Activated CD4-positive, alpha-beta T cell treated with anti-CD3 and anti-CD28 coated beads for 4 hours (primary cell): ENCODE results near the gene COP1.
"Not testable (repeated sequence)": the region's sequence is repeated elsewhere in the genome, so short reads cannot be mapped to it uniquely, and the experiment has no call there.

Source experiments
- DNase-seq, 2 donors: peaks; one replicate each; pipeline ENCODE4 v3.0.0-alpha.2; 2020

COP1 gene

GRCh38 chr1:176032040-176032645 is 174.9 kb downstream of the COP1 start:
- no peak for DNase-seq

GRCh38 chr1:176029609-176030008 is 177.5 kb downstream of the COP1 start:
- no peak for DNase-seq

DNA sequence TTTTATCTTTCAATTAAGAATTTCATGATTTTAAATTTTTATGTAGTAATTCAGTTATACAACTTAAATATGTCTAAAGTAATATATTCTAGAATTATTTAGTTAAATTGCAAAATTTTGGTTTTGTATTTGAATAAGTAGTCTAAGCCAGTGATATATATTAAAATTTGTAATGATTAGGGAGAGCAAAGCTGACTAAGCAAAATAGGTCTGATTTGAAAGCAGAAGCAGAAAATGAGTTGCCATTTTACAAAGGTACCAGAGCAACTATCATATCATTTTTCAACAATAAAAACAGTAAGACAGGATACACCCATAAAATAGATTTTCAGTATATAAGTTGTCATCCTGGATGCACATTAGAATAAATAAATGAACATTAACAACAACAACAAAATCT is 177.9 kb downstream of the COP1 start:
- DNase-seq, result no peak

- DNase-seq, result not testable (repeated sequence)
These were observed 179.2 kb downstream of the COP1 start for GRCh38 chr1:176027934-176028333.

- DNase-seq, result no peak
These were observed 184.5 kb downstream of the COP1 start for GRCh38 chr1:176022574-176022973.

GRCh38 chr1:176017722-176018121 is 189.4 kb downstream of the COP1 start:
- no peak for DNase-seq

DNA sequence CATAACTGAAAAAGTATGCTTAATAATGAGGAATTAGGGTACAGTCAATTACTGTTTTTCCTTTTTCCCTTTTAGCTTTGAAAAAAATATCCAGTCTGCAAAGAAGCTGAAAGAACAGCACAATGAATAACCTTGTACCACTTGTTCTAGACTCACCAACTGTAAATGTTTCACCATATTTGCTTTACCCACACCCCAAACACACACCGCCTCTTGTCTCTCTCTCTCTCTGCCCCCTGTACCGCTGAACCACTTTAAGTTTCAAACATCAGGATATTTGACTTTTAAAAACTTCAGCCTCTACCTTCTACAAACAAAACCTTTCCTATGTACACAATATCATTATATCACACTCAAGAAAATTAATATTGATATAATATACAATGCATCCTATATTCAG is 197.1 kb downstream of the COP1 start:
- no peak for DNase-seq

- not testable (repeated sequence) for DNase-seq
These were observed 199.2 kb downstream of the COP1 start for GRCh38 chr1:176007756-176008389.

- not testable (repeated sequence) for DNase-seq
These were observed 212.4 kb downstream of the COP1 start for GRCh38 chr1:175994660-175995059.

DNA sequence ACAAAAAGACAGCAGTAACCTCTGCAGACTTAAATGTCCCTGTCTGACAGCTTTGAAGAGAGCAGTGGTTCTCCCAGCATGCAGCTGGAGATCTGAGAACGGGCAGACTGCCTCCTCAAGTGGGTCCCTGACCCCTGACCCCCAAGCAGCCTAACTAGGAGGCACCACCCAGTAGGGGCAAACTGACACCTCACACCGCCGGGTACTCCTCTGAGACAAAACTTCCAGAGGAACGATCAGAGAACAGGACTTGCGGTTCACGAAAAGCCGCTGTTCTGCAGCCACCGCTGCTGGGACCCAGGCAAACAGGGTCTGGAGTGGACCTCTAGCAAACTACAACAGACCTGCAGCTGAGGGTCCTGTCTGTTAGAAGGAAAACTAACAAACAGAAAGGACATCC is 214.3 kb downstream of the COP1 start:
- not testable (repeated sequence) for DNase-seq

GRCh38 chr1:175992202-175992601 is 214.9 kb downstream of the COP1 start:
- DNase-seq, result not testable (repeated sequence)

GRCh38 chr1:175984813-175985212 is 222.3 kb downstream of the COP1 start:
- DNase-seq, result no peak

GRCh38 chr1:175984057-175984812 is 222.9 kb downstream of the COP1 start:
- no peak for DNase-seq

DNA sequence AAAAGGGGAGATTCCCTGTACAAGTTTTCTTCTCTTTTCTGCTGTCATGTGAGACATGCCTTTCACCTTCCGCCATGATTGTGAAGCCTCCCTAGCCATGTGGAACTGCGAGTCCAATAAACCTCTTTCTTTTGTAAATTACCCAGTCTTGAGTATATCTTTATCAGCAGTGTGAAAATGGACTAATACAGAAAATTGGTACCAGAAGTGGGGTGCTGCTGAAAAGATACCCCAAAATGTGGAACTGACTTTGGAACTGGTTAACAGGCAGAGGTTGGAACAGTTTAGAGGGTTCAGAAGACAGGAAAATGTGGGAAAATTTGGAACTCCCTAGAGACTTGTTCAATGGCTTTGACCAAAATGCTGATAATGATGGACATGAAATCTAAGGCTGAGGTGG is 223.7 kb downstream of the COP1 start:
- not testable (repeated sequence) for DNase-seq

DNA sequence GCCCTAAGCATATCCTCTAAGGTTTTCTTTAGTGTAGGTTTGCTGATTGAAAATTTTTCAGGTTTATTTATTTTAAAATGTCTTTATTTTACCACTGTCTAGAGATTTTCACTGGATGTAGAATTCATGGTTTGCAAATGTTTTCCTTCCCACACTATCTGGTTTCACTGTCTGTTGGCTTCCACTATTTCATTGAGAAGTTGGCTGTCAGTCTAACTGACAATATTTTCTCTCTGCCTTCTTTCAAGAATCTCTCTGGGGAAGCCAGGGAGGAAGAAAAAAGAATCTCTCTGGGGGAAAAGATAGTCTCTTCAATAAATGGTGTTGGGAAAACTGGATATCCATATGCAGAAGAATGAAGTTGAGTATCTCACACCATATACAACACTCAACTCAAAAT is 226.0 kb downstream of the COP1 start:
- DNase-seq, result no peak

DNA sequence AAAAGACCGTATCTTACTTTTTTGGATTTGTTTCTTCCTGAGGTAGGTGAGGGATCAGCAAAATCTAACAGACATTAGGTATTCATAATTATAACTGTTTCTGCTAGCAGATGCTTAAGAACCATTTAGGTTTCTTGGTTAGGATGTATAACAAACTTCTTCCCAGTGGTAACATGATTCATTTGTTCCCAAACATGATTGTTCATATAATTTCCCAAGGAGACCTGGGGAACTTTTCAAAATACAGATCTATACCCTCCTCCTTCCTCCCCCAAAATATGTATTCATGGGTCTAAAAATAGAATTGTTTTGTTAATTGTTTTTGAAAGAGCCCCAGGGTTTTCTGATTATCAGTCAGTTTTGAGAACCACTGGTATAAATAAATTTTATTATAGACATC is 228.2 kb downstream of the COP1 start:
- DNase-seq, result no peak

DNA sequence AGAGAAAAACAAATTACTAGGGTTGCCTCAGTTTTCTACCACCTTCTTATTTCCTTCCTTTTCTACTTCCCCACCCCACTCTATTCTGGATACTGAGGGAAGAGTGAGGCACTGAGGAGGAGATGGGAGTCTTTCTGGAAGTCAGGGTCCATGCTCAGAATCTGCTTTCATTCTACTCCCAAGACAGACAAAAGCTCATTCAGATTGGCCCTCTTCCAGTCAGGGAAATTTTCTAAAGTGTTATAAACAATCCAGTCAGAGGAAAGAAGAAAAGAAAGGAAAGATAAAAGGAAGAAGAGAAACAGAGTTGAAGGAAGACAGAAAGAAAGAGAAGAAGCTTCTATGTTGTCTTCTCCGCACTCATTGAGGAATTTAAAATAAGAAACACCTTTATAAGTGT is 228.6 kb downstream of the COP1 start:
- DNase-seq, result no peak

DNA sequence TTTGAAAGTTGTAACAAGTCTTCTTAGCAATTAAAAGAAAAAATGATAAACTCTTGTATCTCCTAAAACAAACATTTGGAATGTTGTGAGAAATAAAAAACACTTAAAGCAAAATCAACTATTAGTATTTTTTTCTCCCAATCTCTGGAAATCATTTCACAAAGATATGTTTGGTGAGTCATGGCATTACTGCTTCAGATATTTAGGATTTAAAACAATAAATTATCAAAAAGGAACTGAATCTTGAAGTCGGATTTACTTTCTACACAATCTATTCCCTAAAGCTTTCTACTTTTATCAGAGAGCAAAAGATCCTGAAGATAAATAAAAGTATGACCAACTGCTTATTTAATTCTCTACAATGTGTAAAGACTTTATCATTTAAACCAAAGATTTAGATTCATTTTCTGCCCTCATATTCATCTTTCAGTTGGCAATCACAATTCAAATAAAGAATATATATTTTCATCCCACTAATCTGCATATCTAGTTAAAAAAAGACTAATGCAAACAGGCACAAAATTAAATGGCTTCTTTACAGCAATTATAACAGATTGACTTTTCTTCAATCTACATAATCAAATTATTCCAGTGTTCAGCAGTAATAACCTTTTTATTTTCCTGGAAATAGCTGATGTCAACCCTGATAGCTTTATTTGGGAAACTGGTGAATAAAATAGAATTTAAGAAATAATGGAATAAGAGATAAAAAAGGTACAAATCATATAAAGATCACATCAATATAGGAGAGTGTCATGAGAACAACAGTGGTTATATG is 230.0 kb downstream of the COP1 start:
- DNase-seq, result no peak

DNA sequence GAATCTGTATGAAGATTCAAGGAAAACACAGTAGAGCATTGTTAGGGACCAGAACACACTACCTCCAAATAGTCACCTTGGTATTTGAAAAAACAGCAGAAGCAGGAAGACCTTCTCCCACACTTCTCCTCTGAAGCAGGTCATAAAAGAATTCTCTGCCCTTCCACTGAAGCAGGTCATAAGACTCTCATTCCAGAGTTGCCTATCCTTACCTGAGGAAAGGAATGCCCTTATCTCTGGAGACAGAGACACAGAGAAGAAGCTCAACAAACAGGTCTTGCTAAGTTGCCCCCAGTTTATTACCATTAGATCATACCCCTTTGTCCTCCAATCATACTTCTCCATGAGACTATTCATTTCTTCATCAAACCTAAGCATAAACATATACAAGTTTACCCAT is 237.9 kb downstream of the COP1 start:
- DNase-seq, result no peak

- no peak for DNase-seq
These were observed 238.5 kb downstream of the COP1 start for GRCh38 chr1:175968486-175969172.

DNA sequence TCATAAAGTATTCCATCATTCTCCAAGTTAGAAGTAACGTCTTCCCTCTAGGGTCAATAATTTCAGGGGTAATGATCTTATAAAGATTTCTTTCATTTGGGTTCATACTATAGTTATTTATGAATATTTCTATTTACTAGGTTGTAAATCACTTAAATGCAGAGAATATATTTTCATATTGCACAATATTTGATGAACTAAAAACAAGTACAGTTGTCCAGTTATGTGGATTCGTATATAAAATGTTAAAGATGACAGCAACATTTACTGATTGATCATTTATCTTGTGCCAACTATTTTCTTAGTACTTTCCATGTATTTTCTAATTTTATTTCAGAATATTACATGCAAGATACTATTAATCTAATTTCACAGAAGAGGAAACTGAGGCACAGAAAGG is 243.3 kb downstream of the COP1 start:
- DNase-seq, result no peak

DNA sequence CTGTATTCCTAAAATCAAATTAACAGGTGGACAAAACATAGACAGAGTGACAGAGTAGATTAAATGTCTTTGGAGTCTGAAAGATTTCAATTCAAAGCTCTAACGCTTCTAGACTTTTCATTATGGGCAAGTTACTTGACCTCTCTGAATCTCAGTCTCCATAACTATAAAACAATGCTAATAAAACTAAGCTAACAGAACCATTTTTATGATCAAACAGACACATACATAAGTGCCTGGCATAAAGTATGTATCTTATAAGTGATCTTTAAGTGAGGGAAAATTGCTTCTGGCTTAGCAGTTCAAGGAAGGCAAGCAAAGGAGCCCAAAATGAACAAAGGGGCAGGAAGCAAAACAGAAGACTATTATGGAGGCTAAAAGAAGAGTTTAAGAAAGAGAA is 246.9 kb downstream of the COP1 start:
- DNase-seq, result no peak

DNA sequence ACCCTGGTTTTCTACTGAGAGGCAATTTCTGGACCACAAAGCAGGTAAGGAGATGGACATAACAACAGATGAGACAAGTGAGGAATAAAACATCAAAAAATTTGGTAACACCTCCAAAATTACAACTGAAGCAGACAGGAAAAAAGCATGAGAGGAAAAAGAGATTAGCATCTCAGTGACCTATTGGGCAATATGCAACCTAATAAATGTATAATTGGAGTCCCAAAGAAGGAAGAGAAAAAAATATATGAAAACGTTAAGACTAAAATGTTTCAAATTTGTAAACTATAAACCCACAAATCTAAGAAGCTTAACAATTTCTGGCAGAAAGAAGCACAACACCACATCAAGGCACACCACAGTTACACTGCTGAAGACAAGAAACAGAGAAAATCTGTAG is 255.5 kb downstream of the COP1 start:
- DNase-seq, result no peak
